Measurements from ENCODE around the gene NPY5R. TPM values are rescaled to one million over a fixed set of nuclear protein-coding genes. Genes with fewer than 3 reads are reported as not detected.

NPY5R gene
- not detected in 2 replicates for total RNA-seq

DNA sequence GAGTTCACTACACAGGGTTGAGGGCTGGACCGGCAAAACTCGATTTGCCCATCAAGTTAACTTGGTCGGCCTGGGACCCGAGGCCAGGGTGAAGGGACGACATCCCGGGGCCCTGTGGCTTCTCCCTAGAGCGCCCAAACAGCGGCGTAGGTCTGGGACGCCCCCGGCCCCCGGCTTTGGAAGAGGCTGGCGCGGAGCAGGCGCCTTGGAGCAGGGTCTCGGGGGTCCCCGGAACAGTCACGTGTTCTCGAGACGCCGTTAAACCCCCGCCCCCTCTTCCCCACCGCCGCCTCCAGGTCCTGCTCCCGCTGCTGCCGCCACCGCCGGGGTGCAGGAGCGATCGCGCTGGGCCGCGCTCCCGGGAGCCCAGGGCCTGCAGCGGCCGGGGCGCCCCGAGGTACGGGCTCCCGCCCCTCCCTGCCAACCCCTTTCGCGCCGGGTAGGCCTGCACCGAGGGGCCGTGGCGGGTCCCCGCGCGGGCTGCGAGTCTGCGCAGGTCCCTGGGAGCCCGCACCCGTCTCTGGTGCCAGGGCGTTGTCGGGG is at the start of gene NPY5R:
Gene NPY5R (plus strand): TSS at position 289 of the 543 bp plus-strand sequence. CDS start 6,382 bp downstream, outside the sequence.

GRCh38 chr4:163332526-163333406 is 10.9 kb upstream of the NPY5R start, which contains the start of gene NPY1R:
Gene NPY1R, minus strand, starts transcription at chr4:163332596. Its CDS starts 6,042 bp downstream, at chr4:163326554.

Other genes starting within 250 kb of the NPY5R start
- 6.0 and 8.8 TPM in 2 replicates for gene NAF1, start 177.0 kb upstream of the NPY5R start, total RNA-seq
- gene NPY1R, start 11.3 kb upstream of the NPY5R start, total RNA-seq = 0.09 TPM in 2 replicates
- gene TKTL2, start 129.9 kb downstream of the NPY5R start, total RNA-seq = not detected in 2 replicates
- 34.4 and 38.4 TPM in 2 replicates for gene TMA16, start 150.8 kb downstream of the NPY5R start, total RNA-seq

Data from endothelial cell of coronary artery (primary cell).